Natural killer cell treated with Interleukin-12 subunit alpha and Interleukin-12 subunit beta and Interleukin-15 and Interleukin-18, amount 100 ng/mL, for 72 hours (primary cell): ENCODE measurements around the gene DIDO1. TPM values are rescaled to one million over a fixed set of nuclear protein-coding genes. Genes with fewer than 3 reads are reported as not detected.
"Not testable (repeated sequence)": the region's sequence is repeated elsewhere in the genome, so short reads cannot be mapped to it uniquely, and the experiment has no call there.

Experiments
- ATAC-seq, 2 donors: fragments of 150-1000 bp; cut with Tn5 transposase in 1 of 2; sonication (Bioruptor Pico), chemical (Tn5 transposase) in 1 of 2; 2 replicates each; pipeline ENCODE4 v1.10.0; 2021
- DNase-seq: peaks from one replicate; pipeline ENCODE4 v3.0.0; 2022; ENCODE audit warnings: low spot score
- H3K27ac Mint-ChIP-seq, 2 donors: 1 replicate in 1 of 2; 2 replicates in 1 of 2; pipeline ENCODE4 v1.8.0; 2022; ENCODE audit warnings: mixed read lengths in 2 of 2, mild to moderate bottlenecking in 1 of 2, moderate library complexity in 1 of 2
- H3K27me3 Mint-ChIP-seq, 2 donors: 1 replicate in 1 of 2; 2 replicates in 1 of 2; pipeline ENCODE4 v1.8.0; 2022; ENCODE audit warnings: mixed read lengths in 2 of 2
- H3K36me3 Mint-ChIP-seq: one replicate; pipeline ENCODE4 v1.8.0; 2022; ENCODE audit warnings: mixed read lengths
- H3K4me1 Mint-ChIP-seq, 2 donors: 1 replicate in 1 of 2; 2 replicates in 1 of 2; pipeline ENCODE4 v1.8.0; 2022; ENCODE audit warnings: low read depth in 2 of 2, mixed read lengths in 2 of 2, mild to moderate bottlenecking in 1 of 2
- H3K4me3 Mint-ChIP-seq: one replicate; pipeline ENCODE4 v1.8.0; 2022; ENCODE audit warnings: mixed read lengths
- H3K9me3 Mint-ChIP-seq: 2 replicates; pipeline ENCODE4 v1.8.0; 2022; ENCODE audit warnings: mixed read lengths
- total RNA-seq, 2 donors: library from RNA; stranded (reverse); gene quantifications; one replicate each; pipeline ENCODE4 v1.2.3, GENCODE V29; 2022

Gene DIDO1
- total RNA-seq, 2 donors from 2014 or later = 57.6 to 81.1 TPM

GRCh38 chr20:62880147-62880934 lies 46.0 kb downstream of the DIDO1 start:
- DNase-seq (no peak), ATAC-seq (no peak)
- Mint-ChIP-seq H3K4me1 (peaks cover 6 to 13% of the 10 kb centered on the region in 2 donors), H3K36me3 (peaks cover 6% of the 10 kb centered on the region), H3K4me3 (no peak overlapping the region), H3K9me3 (no peaks in the 10 kb centered on the region), H3K27ac (no peak overlapping the region), H3K27me3 (no peaks in the 10 kb centered on the region)

- Mint-ChIP-seq H3K9me3 (no peaks in the 10 kb centered on the region), H3K27ac (no peak overlapping the region), H3K36me3 (peaks cover 6% of the 10 kb centered on the region), H3K27me3 (no peaks in the 10 kb centered on the region), H3K4me3 (no peak overlapping the region), H3K4me1 (peaks cover 7 to 14% of the 10 kb centered on the region in 2 donors)
- ATAC-seq = no peak
- peak; percentile 61 for DNase-seq
Observed at GRCh38 chr20:62879275-62880146, 46.8 kb downstream of the DIDO1 start.

- peaks cover 14 to 18% of the 10 kb centered on the region in 2 donors for H3K4me1 Mint-ChIP-seq
- H3K27ac Mint-ChIP-seq = no peak overlapping the region
- H3K36me3 Mint-ChIP-seq = peaks cover 6% of the 10 kb centered on the region
- H3K9me3 Mint-ChIP-seq = no peaks in the 10 kb centered on the region
- H3K27me3 Mint-ChIP-seq = no peaks in the 10 kb centered on the region
- ATAC-seq (no peak), DNase-seq (no peak)
- no peak overlapping the region for H3K4me3 Mint-ChIP-seq
Observed at GRCh38 chr20:62878244-62879038, 47.9 kb downstream of the DIDO1 start.

- peaks cover 0 to 3% of the 10 kb centered on the region in 2 donors for H3K27me3 Mint-ChIP-seq
- peaks cover 18 to 21% of the 10 kb centered on the region in 2 donors for H3K4me1 Mint-ChIP-seq
- ATAC-seq (peak; percentile 22 to 63), DNase-seq (no peak)
- H3K27ac Mint-ChIP-seq = no peak overlapping the region
- H3K36me3 Mint-ChIP-seq = peaks cover 6% of the 10 kb centered on the region
- H3K9me3 Mint-ChIP-seq = no peaks in the 10 kb centered on the region
- no peak overlapping the region for H3K4me3 Mint-ChIP-seq
Observed at GRCh38 chr20:62876902-62877816, 49.1 kb downstream of the DIDO1 start.

GRCh38 chr20:62876501-62876901 lies 49.8 kb downstream of the DIDO1 start:
- ATAC-seq = peak; percentile 35 to 44

GRCh38 chr20:62875419-62876361 lies 50.6 kb downstream of the DIDO1 start:
- no peaks in the 10 kb centered on the region for H3K9me3 Mint-ChIP-seq
- peaks cover 15% of the 10 kb centered on the region in 2 donors for H3K4me1 Mint-ChIP-seq
- H3K27ac Mint-ChIP-seq = peak overlapping the region in 1 of 2 donors; percentile 48
- ATAC-seq = peak in 1 of 2 donors; percentile 38
- no peaks in the 10 kb centered on the region for H3K36me3 Mint-ChIP-seq
- H3K27me3 Mint-ChIP-seq = peaks cover 0 to 3% of the 10 kb centered on the region in 2 donors
- DNase-seq = no peak
- no peak overlapping the region for H3K4me3 Mint-ChIP-seq

More at GRCh38 chr20:62876501-62876901, 49.8 kb downstream of the DIDO1 start:
- peaks cover 0 to 3% of the 10 kb centered on the region in 2 donors for H3K27me3 Mint-ChIP-seq
- no peaks in the 10 kb centered on the region for H3K9me3 Mint-ChIP-seq
- H3K4me3 Mint-ChIP-seq = no peak overlapping the region
- peaks cover 17 to 18% of the 10 kb centered on the region in 2 donors for H3K4me1 Mint-ChIP-seq
- peaks cover 3% of the 10 kb centered on the region for H3K36me3 Mint-ChIP-seq
- DNase-seq = no peak
- no peak overlapping the region for H3K27ac Mint-ChIP-seq

- Mint-ChIP-seq H3K27me3 (peaks cover 0 to 3% of the 10 kb centered on the region in 2 donors), H3K27ac (no peak overlapping the region), H3K9me3 (no peaks in the 10 kb centered on the region), H3K4me1 (peaks cover 15% of the 10 kb centered on the region in 2 donors), H3K36me3 (no peaks in the 10 kb centered on the region), H3K4me3 (no peak overlapping the region)
- ATAC-seq (no peak), DNase-seq (no peak)
Observed at GRCh38 chr20:62874964-62875344, 51.4 kb downstream of the DIDO1 start.

GRCh38 chr20:62873681-62874031 lies 52.6 kb downstream of the DIDO1 start:
- H3K27me3 Mint-ChIP-seq, H3K9me3 Mint-ChIP-seq, H3K4me3 Mint-ChIP-seq, H3K36me3 Mint-ChIP-seq, ATAC-seq: not testable (repeated sequence)
- Mint-ChIP-seq H3K4me1 (peaks cover 15% of the 10 kb centered on the region in 2 donors), H3K27ac (peak overlapping the region in 1 of 2 donors; percentile 58)
- peak; percentile 61 for DNase-seq

GRCh38 chr20:62873280-62873679 lies 53.0 kb downstream of the DIDO1 start:
- Mint-ChIP-seq H3K36me3 (no peaks in the 10 kb centered on the region), H3K9me3 (no peaks in the 10 kb centered on the region), H3K27ac (peak overlapping the region in 1 of 2 donors; percentile 58), H3K4me1 (peaks cover 15% of the 10 kb centered on the region in 2 donors), H3K27me3 (peaks cover 0 to 3% of the 10 kb centered on the region in 2 donors), H3K4me3 (no peak overlapping the region)
- no peak for DNase-seq
- no peak for ATAC-seq

- Mint-ChIP-seq H3K4me3 (no peak overlapping the region), H3K36me3 (no peaks in the 10 kb centered on the region), H3K27ac (no peak overlapping the region), H3K27me3 (peaks cover 0 to 3% of the 10 kb centered on the region in 2 donors), H3K4me1 (peaks cover 15% of the 10 kb centered on the region in 2 donors), H3K9me3 (no peaks in the 10 kb centered on the region)
- DNase-seq = no peak
- ATAC-seq = no peak
Observed at GRCh38 chr20:62872862-62873261, 53.4 kb downstream of the DIDO1 start.

GRCh38 chr20:62872184-62872847 lies 54.0 kb downstream of the DIDO1 start:
- no peaks in the 10 kb centered on the region for H3K9me3 Mint-ChIP-seq

More at GRCh38 chr20:62872184-62872847, 54.0 kb downstream of the DIDO1 start:
- Mint-ChIP-seq H3K4me1 (peaks cover 15% of the 10 kb centered on the region in 2 donors), H3K27me3 (peaks cover 0 to 3% of the 10 kb centered on the region in 2 donors), H3K27ac (no peak overlapping the region), H3K36me3 (no peaks in the 10 kb centered on the region), H3K4me3 (no peak overlapping the region)
- no peak for ATAC-seq
- no peak for DNase-seq
